ENCODE measurements around the gene SBF1. TPM values are rescaled to one million over a fixed set of nuclear protein-coding genes. Genes with fewer than 3 reads are reported as not detected.

Gene SBF1
- polyA plus RNA-seq, 3 donors: 24.7 to 28.0 (median 26.6) TPM

DNA sequence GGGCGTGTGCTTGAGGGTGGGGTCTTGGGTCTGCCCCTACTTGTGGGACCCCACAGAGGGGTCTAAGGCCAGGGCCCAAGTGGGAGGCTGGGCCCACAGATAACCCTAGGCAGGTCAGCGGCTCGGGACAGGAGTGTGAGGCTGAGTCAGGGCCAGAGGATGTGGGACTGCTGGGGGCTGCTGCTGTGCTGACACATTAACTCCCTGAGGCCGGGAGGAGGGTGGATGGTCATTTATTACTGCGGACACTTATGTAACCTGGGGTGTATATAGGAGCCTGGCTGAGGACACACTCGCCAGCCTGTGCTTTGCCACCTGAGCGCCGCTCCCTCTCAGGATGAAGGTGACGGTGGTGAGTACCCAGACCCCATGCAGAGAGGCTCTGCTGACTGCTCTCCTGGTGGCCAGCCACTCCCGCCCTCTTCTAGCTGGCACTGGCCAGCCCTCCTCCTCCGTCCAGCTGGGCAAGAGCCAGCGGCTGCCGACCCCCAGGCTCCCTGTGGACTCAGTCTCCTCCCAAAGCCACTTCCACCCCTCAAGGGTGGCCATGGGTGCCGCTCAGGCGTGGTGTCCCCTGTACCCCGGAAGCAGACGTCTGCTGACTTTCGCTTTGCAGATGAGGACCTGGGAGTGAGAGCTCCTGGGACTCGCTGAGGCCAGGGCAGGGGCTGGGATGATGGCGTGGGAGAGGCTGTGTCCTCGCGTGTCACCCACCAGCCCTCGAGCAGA lies 11.9 kb upstream of the SBF1 start, which contains the start of gene MIOX:
TSS of gene MIOX (plus strand) at position 299 of the 729 bp plus-strand sequence. CDS start at position 338, 39 bp downstream.
- no peak for DNase-seq (ENCODE audit: low read depth in 3 of 3, low spot score in 2 of 3)

DNA sequence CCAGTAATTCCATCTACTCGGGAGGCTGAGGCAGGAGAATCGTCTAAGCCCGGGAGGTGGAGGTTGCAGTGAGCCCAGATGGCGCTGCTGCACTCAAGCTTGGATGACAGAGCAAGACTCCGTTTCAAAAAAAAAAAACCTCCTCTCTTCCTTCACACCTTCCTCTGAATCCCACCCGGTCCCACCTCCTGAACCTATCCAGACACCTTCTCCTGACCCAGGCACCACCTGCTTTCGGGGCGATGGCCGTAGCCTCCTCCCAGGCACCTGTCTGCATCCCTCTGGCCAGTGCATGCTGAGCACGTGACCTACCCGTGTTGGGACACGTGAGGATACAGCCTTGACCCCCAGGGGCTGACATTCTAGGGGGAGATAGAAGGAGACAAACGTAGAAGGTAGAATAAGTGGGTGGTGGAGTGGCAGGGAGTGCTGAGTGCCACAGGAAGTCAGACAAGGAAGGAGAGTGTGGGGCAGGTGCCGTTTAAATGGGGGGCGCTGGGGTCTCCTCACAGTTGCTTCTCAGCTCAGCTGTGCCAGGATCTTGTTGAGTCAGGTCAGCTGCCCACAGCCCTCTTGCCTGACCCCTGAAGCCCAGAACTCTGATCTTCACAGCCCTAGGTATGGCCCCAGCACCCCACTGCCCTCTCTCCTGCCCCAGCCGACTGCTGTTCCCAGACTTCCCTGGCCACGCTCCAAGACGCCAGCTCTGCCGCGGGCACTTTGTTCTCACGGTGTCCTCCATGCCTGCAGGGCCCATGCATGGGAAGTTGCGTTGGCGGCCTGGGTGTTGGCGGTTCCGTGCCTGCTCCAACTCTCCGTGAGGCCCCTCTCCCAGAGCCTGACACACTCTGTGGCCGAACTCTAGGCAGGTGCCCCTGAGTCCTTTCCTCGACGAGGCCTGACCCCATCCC lies 10.6 kb upstream of the SBF1 start:
- DNase-seq (ENCODE audit: low read depth in 3 of 3, low spot score in 2 of 3): no peak

- no peak for DNase-seq (ENCODE audit: low read depth in 3 of 3, low spot score in 2 of 3)
Observed at GRCh38 chr22:50483977-50484853, 9.4 kb upstream of the SBF1 start.

- DNase-seq (ENCODE audit: low read depth in 3 of 3, low spot score in 2 of 3): no peak
Observed at GRCh38 chr22:50483556-50483955, 8.7 kb upstream of the SBF1 start.

GRCh38 chr22:50483106-50483505 lies 8.3 kb upstream of the SBF1 start:
- DNase-seq (ENCODE audit: low read depth in 3 of 3, low spot score in 2 of 3): no peak

DNA sequence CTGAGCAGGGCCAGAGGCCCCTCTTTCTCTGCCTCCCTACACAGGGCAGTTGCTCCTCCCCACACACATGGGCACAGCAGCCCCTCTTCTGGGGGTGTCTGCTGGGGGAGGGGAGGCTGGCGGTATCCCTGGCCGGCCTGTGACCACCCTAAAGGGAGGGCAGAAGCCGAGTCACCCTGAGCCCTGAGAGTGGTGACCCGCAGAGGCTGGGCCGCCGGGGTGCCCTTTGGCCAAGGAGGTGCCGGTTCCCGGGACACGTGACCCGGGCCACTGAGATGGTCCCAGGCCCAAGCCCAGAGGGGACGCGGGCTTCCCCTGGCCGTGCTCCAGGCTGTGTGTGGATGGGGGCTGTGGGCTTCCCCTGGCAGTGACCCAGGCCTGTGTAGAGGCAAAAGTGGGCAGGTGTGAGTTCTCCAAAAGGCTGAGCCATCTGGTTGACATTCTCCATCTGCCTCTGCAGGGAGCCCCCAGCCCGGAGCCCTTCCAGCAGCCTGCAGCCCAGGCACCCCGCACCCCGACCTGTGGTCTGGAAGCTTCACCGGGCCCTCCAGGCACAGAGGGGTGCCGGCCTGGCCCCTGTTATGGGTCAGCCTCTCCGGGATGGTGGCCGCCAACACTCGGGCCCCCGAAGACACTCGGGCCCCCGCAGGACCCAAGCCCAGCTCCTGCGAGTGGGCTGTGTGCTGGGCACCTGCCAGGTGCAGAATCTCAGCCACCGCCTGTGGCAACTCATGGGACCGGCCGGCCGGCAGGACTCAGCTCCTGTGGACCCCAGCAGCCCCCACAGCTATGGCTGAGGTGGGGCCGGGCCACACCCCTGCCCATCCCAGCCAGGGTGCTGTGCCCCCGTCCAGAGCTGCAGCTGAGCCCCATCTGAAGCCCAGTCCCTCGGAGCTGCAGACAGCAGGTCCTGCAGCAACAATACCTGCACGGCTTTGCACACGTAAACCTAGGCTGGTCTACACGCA lies 7.6 kb upstream of the SBF1 start:
- DNase-seq (ENCODE audit: low read depth in 3 of 3, low spot score in 2 of 3): no peak

GRCh38 chr22:50481440-50482106 lies 6.7 kb upstream of the SBF1 start, which contains the start of gene ADM2:
TSS of gene ADM2 (plus strand) at chr22:50481543. CDS start at chr22:50481848, 305 bp downstream.
- DNase-seq (ENCODE audit: low read depth in 3 of 3, low spot score in 2 of 3): no peak

GRCh38 chr22:50481045-50481439 lies 6.2 kb upstream of the SBF1 start:
- no peak for DNase-seq (ENCODE audit: low read depth in 3 of 3, low spot score in 2 of 3)

- DNase-seq (ENCODE audit: low read depth in 3 of 3, low spot score in 2 of 3): no peak
Observed at GRCh38 chr22:50479721-50480120, 4.9 kb upstream of the SBF1 start.

DNA sequence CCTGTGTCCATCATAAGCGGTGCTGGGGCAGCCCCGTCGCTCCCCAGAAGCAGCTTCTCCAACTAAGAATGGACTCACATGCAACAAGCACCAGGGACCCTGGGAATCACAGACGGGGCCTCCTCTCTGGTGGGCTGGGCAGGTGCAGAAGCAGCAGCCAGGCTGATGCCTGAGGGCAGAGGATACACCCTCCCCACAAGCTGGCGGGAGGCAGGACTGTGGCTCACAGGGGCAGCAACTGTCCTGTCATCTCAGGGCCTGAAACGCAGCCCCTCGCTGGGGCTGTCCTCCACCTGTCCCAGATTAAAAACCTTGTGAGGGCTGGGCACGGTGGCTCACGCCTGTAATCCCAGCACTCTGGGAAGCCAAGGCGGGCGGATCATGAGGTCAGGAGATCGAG lies 3.1 kb upstream of the SBF1 start:
- no peak for DNase-seq (ENCODE audit: low read depth in 3 of 3, low spot score in 2 of 3)

- DNase-seq (ENCODE audit: low read depth in 3 of 3, low spot score in 2 of 3): no peak
Observed at GRCh38 chr22:50476868-50477267, 2.0 kb upstream of the SBF1 start.

GRCh38 chr22:50475652-50476002 lies 792 bp upstream of the SBF1 start:
- DNase-seq (ENCODE audit: low read depth in 3 of 3, low spot score in 2 of 3): no peak

- no peak for DNase-seq (ENCODE audit: low read depth in 3 of 3, low spot score in 2 of 3)
Observed at GRCh38 chr22:50473855-50474671, 772 bp downstream of the SBF1 start.

DNA sequence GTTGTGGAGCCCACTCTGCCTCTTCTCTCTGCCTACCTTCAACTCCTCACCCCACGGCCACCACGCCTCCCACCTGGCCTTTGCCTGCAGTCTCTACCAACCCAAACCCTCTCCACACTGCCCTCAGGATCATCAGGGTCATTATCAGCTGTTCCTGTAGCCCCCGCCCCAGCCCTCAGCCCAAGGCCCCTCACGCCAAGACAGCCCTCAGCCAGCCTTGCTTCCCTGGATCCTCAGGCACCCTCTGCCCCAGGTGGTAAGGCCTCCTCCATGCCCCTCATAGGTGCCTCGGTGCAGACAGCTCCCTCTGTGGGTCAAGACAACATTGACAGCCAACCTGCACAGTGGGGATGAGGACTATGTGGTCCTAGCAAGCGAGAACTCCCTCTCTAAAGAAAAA lies 1.7 kb downstream of the SBF1 start:
- no peak for DNase-seq (ENCODE audit: low read depth in 3 of 3, low spot score in 2 of 3)

DNA sequence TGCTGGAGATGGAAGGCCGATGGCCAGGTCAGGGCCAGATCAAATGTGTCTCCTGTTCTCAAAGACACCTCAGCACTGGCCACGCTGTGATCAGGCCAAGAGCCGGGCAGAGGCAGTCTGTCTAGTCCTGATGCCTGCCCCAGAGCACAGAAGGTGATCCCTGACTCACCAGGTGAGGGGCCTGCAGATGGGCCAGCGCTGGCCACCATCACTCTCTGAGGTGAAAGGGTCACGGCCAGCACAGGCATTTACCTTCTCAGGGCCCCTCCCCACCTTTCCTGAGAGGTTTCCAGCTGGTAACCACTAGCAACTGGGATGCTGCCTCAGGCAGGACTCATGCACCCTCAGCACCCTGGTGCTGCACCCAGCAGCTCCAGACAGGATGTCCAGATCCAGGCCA lies 2.9 kb downstream of the SBF1 start:
- DNase-seq (ENCODE audit: low read depth in 3 of 3, low spot score in 2 of 3): no peak

DNA sequence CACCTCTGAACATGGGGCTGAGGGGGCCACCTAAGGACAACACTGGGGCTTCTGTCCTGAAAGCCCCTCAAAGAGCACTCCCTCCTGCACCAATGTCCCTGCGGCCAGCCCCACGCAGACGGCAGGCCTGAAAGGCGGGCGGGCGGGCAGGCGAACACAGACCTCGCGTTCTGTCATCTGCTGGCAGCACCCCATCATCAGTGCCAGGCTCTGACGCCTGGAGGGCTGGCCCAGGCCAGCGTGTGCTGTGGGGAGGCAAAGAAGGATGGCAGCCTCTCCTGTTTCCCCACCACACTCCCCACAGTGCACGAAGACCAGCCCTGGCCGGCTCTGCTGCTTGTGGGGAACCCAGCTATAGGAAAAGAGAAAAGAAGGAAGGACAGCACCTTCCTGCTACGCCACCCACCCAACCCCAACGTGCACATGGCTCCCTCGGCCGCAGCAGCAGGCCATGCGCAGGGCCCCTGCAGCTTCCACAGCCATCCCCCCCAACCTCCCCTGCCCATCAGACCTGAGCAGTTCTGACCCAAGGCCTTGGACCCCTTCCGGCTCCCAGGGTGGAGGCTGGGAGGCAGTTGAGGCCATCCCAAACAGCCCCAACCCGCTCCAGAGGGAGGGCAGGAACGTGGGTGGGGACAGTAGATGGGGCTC lies 3.5 kb downstream of the SBF1 start:
- DNase-seq (ENCODE audit: low read depth in 3 of 3, low spot score in 2 of 3): no peak

- no peak for DNase-seq (ENCODE audit: low read depth in 3 of 3, low spot score in 2 of 3)
Observed at GRCh38 chr22:50470491-50470890, 4.3 kb downstream of the SBF1 start.

Measured in right renal cortex interstitium (tissue), 3 donors.